NCI-H2107 treated with DMSO at 0.1 percent for 48 hours (cell line): ENCODE measurements around the gene TMEM255B.

Experiments
- DNase-seq: peaks from one replicate; lab custom pipeline; 2025; ENCODE audit not compliant: unreplicated experiment; lab: John Stamatoyannopoulos, UW

The TMEM255B gene

DNA sequence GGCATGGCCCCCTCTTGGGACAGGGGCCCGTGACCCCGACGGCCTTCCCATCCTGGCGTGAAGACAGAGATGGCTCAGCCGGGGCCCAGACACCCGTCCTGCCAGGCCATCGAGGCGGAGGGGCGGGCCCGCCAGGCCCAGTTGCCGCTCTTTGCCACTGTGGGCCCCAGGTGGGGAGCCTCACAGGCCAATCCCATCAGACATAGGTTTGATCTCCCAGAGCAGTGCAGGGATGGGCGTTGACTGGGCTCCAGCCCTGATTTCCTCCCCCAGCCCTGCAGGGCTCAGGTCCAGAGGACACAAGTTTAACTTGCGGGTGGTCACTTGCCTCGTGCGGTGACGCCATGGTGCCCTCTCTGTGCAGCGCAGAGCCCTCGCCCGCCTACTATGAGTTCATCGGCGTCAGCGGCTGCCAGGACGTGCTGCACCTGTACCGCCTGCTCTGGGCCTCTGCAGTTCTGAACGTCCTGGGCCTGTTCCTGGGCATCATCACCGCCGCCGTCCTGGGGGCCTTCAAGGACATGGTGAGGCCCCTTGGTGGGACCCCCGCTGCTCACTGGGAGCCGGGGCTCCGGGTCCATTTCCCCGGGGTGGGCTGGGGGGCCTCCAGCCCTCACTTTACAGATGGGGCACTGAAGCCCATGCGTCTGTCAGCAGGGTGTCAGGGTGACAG is 42.4 kb downstream of the TMEM255B start:
- DNase-seq: no peak

DNA sequence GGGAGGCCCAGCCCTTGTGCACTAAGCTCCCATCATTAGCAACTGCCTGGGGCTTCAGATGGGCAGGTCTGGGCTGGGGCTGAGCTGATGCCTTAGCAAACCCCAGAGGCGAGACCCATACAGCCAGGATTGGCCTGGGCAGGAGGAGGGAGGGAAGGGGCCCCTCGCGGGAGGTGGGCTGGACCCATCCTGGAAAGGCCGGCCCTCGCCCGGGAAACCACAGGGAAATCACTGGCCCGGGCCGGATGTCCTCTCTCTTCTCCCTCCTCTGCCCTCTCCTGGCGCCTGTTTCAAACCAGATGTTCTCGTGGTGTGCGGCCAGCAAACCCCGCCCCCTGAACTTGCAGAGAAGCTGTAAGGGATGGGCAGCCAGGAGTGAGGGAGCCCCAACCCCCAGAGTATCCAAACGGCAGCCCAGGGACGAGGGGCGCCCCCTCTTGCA is 43.1 kb downstream of the TMEM255B start:
- DNase-seq: no peak

DNA sequence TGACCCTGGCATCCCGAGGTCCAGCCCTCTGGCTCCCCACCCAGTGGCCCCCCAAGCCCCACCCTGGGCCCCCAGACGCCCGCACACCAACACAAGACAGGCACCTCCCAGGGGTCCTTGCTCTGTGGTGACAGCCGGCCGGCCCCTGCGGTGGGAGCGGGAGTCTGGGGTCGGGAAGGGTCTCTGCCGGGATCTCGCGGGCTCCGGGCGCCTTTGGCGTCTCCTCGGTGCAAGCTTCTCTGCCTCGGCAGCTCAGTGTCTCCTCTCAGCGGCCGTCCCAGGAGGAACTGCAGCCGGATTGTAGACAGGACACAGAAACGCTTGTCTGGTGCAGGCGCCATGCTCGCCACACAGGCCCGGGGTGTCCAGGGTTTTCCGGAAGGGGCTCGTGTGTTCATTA is 43.7 kb downstream of the TMEM255B start:
- no peak for DNase-seq

DNA sequence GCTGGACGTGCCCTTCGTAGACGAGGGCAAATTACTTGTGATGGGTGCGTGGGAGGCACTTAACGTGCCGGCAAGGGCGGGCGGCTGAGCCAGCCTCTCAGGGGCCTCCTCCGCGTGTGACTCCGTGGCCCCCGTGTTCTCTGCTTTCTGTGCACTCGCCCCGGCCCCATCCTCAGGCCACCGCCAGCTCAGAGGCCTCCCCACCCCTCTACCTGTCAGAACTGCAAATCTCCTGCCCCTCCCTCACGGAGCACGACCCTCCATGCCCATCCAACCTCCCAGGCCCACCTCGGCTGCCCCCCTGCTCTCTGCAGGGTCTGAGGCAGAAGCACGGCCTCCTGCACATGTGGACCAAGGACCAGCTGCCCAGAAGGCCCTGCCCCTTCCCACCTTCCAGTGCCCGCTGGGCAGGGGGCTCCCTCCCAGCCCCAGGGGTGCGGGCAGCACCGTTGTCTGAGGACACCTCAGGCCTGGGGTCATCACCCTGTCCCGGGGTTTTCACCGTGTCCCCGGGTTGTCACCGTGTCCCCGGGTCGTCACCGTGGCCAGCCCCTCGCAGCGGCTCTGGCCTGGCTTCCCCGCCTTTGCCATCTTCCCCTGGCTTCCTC is 44.5 kb downstream of the TMEM255B start:
- no peak for DNase-seq

DNA sequence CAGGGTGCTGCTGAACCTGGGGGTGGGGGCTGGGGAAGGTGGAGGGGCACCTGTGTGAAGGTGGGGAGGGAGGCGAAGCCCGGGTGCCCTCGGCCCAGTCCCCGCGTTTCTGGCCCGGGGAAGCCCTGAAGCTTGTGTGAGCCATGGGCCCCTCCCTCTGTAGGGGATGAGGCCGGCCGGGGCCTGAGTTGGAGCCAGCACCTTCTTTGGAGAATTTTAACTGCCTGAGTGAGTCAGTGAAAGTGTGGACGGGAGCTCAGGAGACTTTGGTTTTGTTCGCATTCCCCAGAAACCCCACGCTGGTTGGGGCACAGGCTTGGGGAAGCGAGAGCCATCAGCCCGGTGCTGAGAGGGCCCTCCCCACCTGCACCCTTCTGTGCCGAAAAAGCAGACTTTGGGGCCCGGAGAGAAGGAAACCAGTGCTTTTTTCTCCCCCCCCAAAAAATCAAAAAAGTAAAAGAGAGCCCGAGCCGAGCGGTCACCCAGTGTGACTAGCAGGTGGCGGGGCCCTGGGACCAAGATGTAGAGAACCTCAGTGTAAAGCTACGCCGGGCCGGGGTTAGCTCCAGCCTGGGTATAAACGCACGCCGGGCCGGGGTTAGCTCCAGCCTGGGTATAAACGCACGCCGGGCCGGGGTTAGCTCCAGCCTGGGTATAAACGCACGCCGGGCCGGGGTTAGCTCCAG is 45.1 kb downstream of the TMEM255B start:
- DNase-seq: no peak

DNA sequence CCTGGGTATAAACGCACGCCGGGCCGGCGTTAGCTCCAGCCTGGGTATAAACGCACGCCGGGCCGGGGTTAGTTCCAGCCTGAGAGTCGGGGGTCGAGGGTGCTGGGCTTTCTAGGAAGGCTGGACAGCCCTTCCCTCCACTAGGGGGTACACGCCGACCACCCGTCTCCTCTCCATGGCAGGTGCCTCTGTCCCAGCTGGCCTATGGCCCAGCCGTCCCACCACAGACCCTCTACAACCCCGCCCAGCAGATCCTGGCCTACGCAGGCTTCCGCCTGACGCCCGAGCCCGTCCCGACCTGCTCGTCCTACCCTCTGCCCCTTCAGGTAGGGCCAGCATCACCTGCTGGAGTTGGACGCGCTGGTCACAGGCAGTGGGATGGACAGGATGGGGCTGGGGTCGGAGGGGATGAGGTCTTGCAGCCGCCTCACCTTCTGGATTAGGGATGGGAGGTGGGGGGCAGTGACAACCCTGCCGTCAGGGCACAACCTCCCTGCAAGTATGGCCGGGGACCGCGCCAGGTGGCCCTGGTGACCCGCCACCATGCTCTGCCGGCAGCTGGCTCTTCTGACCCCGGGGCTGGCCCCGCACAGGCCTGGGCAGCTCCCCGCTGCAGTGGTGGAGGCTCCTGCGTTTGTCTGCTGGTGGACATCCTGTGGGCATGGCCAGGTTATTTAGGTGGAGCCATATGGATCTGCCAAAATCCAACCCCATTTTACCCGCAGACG is 45.8 kb downstream of the TMEM255B start:
- no peak for DNase-seq

DNA sequence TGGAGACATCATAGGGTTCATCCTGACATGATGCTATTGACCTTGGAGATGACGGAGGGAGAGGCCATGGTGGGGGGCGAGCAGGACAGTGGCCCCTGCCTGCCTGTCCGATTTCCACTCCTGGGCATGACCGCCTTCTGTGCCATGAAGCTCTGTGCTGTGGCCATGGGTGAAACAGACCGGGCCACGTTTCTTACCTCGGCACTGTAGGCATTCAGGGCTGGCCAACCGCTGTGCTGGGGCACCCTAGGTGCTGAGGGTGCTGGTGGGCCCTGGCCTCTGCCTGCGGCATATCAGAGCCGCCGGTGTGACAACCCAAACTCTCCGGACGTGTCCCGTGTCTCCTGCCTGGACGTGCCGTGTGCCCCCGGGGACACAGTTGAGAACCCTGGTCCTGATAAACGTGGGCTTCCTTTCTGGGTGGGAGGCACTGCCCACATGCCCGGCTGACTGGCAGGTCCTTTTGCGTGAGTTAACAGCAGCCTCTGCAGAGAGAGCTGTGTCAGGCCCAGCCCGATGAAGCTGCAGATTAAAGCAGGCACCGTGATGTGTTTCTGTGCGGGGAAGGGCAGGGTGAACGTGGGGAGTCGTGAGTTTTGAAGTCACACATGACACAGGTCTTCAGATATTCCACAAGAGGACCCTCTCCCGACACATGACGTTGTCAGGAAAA is 46.5 kb downstream of the TMEM255B start:
- no peak for DNase-seq

DNA sequence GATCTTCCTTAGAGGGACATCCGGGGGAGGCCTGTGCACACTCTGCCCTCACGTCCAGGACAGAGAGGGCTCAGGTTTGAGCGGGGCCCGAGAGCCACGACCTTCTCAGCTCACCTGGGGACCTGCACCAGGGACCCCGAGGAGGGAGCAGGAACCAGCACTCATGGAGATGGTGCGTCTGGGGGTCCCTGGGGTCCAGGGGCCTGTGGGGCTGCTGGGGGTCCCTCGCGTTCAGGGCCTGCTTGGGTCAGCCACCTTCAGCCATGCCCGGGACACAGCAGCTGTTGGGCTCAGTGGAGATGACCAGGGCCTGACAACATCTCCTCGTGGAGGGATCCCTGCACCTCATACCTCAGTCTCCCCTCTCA is 47.1 kb downstream of the TMEM255B start:
- DNase-seq: no peak

DNA sequence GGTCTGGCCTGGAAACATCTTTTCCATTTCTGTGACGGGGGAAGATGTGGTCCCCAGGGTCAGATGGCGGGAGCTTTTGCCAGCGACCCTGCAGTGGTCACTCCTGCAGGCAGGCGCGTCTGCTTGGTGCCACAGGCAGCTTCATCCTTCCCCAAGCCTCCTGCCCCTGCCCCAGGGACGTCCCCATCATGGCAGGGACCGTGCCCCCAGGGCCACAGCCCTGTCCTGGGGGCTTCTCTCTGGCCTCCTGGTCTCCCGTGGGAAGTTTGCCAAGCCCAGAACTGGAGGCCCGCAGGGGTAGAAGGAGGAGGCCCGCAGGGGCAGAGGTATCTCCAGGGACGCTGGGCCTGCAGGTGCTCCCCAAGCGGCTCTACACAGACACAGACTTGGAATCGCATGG is 47.5 kb downstream of the TMEM255B start:
- DNase-seq: no peak

DNA sequence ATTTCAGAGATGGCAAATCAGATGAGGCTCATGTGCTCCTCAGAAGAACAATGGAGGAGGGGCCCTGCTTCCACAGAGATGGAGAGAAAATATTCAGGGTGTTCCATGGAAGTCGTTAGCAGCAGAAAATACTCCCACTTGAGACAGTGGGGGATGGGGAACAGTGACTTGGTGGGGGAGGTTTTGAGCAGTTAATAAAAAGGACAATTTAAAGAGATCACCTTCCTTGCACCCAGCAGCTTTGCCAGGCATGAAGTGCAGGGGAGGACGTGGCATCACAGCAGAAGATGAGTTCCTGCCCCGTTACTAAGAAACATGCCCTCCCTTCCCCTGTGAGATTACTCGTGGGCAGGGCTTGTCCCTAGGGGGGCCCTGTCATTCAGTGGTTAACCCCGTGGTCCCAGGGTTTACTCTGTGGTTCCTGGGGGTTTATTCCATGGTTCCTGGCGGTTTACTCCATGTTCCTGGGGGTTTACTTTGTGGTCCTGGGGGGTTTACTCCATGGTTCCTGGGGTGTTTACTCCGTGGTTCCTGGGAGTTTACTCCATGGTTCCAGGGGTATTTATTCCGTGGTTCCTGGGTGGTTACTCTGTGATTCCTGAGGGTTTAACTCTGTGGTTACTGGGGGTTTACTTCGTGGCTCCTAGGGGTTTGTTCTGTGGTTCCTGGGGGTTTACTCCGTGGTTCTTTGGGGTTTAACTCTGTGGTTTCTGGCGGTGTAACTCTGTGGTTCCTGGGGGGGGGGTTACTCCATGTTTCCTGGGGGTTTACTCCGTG is 49.2 kb downstream of the TMEM255B start:
- DNase-seq: no peak

DNA sequence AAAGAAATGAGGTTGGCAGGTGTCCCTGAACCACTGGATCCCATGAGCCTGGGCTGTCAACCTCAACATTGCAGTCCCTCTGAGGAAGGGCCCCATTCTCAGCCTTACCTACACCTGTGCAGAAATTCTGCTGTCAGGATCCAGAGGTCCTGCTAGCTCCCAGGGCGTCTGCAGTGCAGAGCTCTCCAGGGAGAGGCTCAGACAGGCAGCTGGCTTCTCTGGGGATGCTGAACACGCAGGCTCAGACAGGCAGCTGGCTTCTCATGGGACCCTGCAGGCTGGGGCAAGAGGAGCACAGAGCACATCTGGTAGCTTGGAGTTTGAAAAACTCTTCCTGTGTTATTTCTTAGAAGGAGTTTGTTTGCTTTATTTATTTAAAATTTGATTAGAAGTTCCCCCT is 50.9 kb downstream of the TMEM255B start:
- no peak for DNase-seq

DNA sequence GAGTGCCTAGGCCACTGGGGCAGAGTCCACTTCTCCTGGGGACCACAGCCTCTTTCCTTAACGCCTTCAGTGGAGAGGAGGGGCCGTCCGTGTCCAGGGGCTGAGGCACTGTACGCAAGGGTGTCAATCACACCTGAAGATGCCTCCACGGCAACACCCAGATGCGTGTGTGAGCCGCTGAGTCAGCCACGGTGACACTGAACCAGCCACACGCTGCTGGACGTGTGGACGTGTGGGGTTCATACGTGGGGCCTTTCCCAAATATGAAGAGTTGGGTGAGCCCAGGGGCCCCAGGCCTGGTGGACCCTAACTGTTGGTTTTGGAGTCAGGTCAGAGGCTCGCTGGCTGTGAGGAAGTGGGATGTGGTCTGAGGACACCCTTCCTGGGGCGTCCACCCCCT is 51.6 kb downstream of the TMEM255B start:
- DNase-seq: no peak

DNA sequence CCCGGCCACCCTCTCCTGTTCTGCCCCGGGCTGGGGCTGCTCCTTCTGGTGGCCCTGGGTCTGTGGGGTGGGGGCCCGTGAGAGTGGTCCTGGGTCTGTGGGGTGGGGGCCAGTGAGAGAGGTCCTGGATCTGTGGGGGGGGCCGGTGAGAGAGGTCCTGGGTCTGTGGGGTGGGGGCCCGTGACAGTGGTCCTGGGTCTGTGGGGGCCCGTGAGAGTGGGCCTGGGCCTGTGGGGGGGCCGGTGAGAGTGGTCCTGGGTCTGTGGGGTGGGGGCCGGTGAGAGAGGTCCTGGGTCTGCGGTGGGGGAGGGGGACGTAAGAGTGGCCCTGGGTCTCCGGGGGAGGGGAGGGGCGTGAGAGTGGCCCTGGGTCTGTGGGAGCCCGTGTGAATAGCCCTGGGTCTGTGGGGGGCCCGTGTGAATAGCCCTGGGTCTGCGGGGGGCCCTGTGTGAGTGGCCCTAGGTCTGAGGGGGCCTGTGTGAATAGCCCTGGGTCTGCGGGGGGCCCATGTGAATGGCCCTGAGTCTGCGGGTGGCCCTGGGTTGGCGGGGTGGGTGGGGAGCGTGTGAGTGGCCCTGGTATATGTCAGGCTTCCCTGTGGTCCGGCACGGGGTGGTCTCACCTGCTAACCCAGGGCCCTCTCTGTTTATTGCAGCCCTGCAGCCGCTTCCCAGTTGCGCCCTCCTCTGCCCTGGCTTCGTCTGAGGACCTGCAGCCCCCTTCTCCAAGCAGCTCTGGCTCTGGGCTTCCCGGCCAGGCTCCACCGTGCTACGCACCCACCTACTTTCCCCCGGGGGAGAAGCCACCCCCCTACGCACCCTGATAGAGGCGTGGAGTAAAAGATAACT is 52.3 kb downstream of the TMEM255B start:
- DNase-seq: no peak

DNA sequence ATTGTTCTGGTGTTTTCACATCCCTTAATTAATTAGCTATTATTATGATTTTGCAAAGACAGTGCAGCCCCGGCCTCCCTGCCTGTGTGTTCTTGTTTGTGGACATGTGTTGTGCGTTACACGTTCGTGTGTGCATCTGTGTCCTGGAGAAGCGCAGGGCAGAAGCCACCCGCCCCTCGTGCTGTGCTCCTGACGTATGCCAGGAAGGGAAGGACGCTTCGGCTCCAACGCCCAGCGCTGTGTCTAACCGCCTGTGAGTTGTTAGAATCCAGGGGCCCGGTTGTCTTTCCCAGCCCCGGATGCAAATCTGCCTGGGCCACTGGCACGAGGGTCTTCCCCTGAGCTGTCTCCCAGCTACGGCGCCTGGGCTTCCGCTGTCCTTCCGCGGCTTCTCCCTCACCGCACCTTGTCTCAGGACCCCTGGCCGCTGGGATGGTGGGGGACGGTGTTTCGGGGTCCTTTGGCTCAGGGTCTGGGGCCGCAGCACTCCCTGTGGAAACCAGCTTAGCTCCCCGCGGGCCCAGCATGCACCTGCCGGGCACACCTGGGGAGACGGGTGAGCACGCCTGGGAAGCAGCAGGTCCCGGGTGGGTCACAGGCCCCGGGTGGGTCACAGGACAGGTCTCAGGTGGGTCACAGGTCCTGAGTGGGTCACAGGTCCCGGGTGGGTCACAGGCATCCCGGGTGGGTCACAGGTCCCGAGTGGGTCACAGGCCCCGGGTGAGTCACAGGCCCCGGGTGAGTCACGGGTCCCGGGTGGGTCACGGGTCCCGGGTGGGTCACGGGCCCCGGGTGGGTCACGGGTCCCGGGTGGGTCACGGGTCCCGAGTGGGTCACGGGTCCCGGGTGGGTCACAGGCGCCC is 53.4 kb downstream of the TMEM255B start:
- DNase-seq: no peak

DNA sequence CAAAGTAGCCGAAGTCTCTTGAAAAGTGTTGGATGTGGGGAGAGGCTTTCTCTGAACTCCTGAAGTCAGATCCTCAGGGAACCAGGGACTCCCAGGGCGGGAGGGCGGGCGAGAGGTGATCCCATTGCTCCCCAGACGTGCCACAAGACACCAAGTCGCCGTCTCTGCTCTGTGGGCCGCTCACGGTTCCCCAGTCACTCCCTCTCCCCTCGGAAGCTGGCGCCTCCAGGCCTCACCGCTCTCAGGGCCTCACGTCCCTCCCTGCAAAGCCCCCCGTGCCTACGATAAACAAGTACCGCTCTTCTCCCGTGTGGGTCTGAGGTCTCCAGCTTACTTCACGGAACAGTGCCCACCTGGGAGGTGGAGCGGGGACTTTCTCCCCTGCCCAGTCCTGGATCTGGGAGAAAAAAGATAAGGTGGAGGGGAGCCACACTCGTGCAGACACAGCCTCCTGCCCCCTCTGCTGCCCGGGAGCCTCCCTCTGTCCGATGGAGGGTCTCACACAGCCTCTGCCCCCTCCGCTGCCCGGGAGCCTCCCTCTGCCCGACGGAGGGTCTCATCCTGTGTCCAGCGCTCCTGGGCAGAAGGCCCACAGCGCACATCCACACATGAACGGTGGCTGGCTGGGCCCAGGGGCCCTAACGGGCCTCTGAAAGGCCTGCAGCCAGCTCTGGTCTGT is 54.2 kb downstream of the TMEM255B start:
- no peak for DNase-seq

DNA sequence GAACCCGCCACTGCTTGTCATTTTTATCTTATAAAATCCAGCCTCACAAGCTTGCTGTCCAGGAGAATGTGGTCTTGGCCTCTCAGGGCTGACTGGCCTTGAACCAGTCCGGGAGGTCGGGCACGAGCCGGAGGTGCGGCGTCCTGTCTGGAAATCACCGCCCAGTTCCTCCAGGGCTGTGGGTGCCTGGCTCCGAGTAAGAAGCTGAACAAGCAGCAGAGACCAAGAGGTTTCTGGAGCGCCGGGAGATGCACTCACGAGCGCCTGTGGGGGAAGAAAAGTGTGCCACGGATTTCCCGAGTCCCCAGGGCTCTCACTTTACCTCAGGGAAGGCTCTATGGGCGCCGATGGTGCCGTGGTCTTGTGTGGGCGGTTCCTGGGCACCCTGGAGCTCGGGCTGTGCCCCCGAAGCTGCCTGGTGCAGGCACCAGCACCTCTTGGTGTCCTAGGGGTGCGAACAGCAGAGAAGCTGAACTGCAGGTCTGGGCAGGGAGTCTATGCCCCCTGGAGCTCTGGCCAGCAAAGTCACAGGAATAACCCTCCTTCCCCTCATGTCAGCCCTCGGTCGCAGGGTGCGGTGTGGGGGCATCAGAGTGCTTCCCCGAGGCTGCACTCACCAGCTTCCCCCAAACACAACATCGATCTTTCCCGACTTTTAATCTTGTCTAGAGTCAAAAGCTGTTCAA is 54.9 kb downstream of the TMEM255B start:
- DNase-seq: no peak

DNA sequence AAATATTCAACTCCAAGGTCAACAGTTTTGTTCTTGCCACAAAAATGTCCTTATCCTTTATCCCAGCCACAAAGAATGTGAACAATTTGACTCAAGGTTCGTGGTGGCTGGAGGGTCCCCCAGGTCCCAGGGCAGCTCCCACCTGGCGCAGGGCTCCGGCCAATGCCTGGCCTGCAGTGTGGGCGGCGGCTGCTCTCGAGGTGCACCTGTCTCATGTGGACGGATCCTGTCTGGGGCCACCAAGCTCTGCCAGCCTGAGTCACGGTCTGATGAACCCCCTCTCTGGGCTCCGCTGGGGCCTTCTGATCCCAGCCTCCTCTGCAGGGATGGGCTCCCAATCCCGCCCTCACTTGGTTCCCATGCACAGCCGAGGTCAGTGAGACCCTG is 55.4 kb downstream of the TMEM255B start:
- DNase-seq: no peak
